IMR-90 (cell line): ENCODE data around the gene NOVA2. TPM values are rescaled to one million over a fixed set of nuclear protein-coding genes. Genes with fewer than 3 reads are reported as not detected.

ENCODE experiments used
- ATAC-seq: fragments of 200-7000 bp; cut with Tn5 transposase; 2 replicates; pipeline ENCODE4 v1.9.1; 2020; ENCODE audit warnings: low read depth, mild to moderate bottlenecking, moderate library complexity
- BruUV-seq: library from RNA; stranded (reverse); fragments of 400-500 nt; replicated peaks from 2 replicates; lab custom pipeline; 2021; lab: Mats Ljungman, UMichigan
- CTCF ChIA-PET: fragments of 300-600 bp; formaldehyde crosslinking; extraction: SDS; loops from one replicate; lab custom pipeline; 2021; ENCODE audit warnings: antibody characterized with exemption; lab: Yijun Ruan, JAX
- POLR2A ChIA-PET: fragments of 300-600 bp; sonication (Branson Sonifier 250); formaldehyde crosslinking; loops from one replicate; lab custom pipeline; 2022; ENCODE audit warnings: antibody characterized with exemption; ENCODE audit not compliant: unreplicated experiment; lab: Charles Lee
- DNase-seq: peaks from one replicate; pipeline ENCODE4 v3.0.0; 2013
- H2AFZ ChIP-seq: replicated peaks from 2 replicates; pipeline ENCODE3; 2013; ENCODE audit warnings: low read length, mild to moderate bottlenecking; ENCODE audit not compliant: poor library complexity
- H2AK5ac ChIP-seq: 2 replicates; pipeline ENCODE4 v1.6.1; 2013; ENCODE audit warnings: low read depth, low read length, inconsistent platforms
- H2AK9ac ChIP-seq: replicated peaks from 2 replicates; pipeline ENCODE3; 2013; ENCODE audit warnings: mild to moderate bottlenecking, low read depth, low read length, moderate library complexity; ENCODE audit not compliant: poor library complexity
- H2BK120ac ChIP-seq: 2 replicates; pipeline ENCODE4 v1.6.1; 2013; ENCODE audit warnings: low read depth, low read length, inconsistent platforms
- H2BK15ac ChIP-seq: 3 replicates; pipeline ENCODE4 v1.6.1; 2013; ENCODE audit warnings: low read depth, low read length, inconsistent platforms
- H2BK20ac ChIP-seq: 2 replicates; pipeline ENCODE4 v1.6.1; 2013; ENCODE audit warnings: low read depth, mild to moderate bottlenecking, inconsistent platforms, low read length, moderate library complexity
- H2BK5ac ChIP-seq: 2 replicates; pipeline ENCODE4 v1.6.1; 2013; ENCODE audit warnings: mild to moderate bottlenecking, low read depth, low read length, inconsistent platforms; ENCODE audit not compliant: poor library complexity, severe bottlenecking
- H3K14ac ChIP-seq: replicated peaks from 2 replicates; pipeline ENCODE4 v1.6.1; 2013; ENCODE audit warnings: low read depth, low read length, inconsistent platforms
- H3K18ac ChIP-seq: 2 replicates; pipeline ENCODE4 v1.6.1; 2013; ENCODE audit warnings: low read depth, low read length, control low read depth
- H3K23ac ChIP-seq: 2 replicates; pipeline ENCODE4 v1.6.1; 2013; ENCODE audit warnings: low read depth, low read length, inconsistent platforms
- H3K27ac ChIP-seq: 2 replicates; pipeline ENCODE4 v1.5.1; 2013; ENCODE audit warnings: mild to moderate bottlenecking, control low read depth, low read length; ENCODE audit not compliant: insufficient read depth
- H3K27me3 ChIP-seq: 2 replicates; pipeline ENCODE4 v1.6.1; 2013; ENCODE audit warnings: low read length; ENCODE audit not compliant: control insufficient read depth, insufficient read depth
- H3K36me3 ChIP-seq: 2 replicates; pipeline ENCODE4 v1.6.1; 2013; ENCODE audit warnings: low read length, mixed read lengths; ENCODE audit not compliant: control insufficient read depth, insufficient read depth
- H3K4ac ChIP-seq: 2 replicates; pipeline ENCODE4 v1.6.1; 2013; ENCODE audit warnings: low read depth, low read length, inconsistent platforms
- H3K4me1 ChIP-seq: 2 replicates; pipeline ENCODE4 v1.6.1; 2013; ENCODE audit warnings: low read length, mixed read lengths; ENCODE audit not compliant: control insufficient read depth, insufficient read depth
- H3K4me2 ChIP-seq: 2 replicates; pipeline ENCODE4 v1.6.1; 2013; ENCODE audit warnings: low read depth, mild to moderate bottlenecking, control low read depth, low read length, moderate library complexity
- H3K4me3 ChIP-seq: 2 replicates; pipeline ENCODE4 v1.5.1; 2013; ENCODE audit warnings: low read depth, mild to moderate bottlenecking, control low read depth, low read length, moderate library complexity; ENCODE audit not compliant: insufficient read depth
- H3K56ac ChIP-seq: 2 replicates; pipeline ENCODE4 v1.6.1; 2013; ENCODE audit warnings: low read length, inconsistent platforms; ENCODE audit not compliant: insufficient read depth; ENCODE audit errors: extremely low read depth
- H3K79me1 ChIP-seq, 2 experiments: 2 replicates each; pipeline ENCODE4 v1.6.1; 2013; ENCODE audit warnings: low read length in 2 of 2, inconsistent platforms in 1 of 2, low read depth in 1 of 2
- H3K9ac ChIP-seq: 2 replicates; pipeline ENCODE4 v1.6.1; 2013; ENCODE audit warnings: low read depth, low read length, control low read depth
- H3K9me1 ChIP-seq: 2 replicates; pipeline ENCODE4 v1.6.1; 2013; ENCODE audit warnings: low read length, inconsistent platforms; ENCODE audit not compliant: insufficient read depth
- H3K9me3 ChIP-seq: 2 replicates; pipeline ENCODE4 v1.6.1; 2013; ENCODE audit warnings: low read length; ENCODE audit not compliant: control insufficient read depth, insufficient read depth
- H4K20me1 ChIP-seq: 2 replicates; pipeline ENCODE4 v1.6.1; 2013; ENCODE audit warnings: low read length, inconsistent platforms; ENCODE audit not compliant: insufficient read depth
- H4K5ac ChIP-seq: 2 replicates; pipeline ENCODE4 v1.6.1; 2013; ENCODE audit warnings: mild to moderate bottlenecking, low read depth, low read length, control low read depth
- H4K8ac ChIP-seq, 2 experiments: 2 replicates each; pipeline ENCODE4 v1.6.1; 2013; ENCODE audit warnings: low read depth in 2 of 2, low read length in 2 of 2, control low read depth in 1 of 2, inconsistent platforms in 1 of 2
- H4K91ac ChIP-seq: 2 replicates; pipeline ENCODE4 v1.6.1; 2013; ENCODE audit warnings: low read depth, low read length, inconsistent platforms; ENCODE audit not compliant: insufficient read depth
- BHLHE40 ChIP-seq: fragments of 150-350 bp; IDR thresholded peaks from 2 replicates; pipeline ENCODE4 v1.6.1; 2016; ENCODE audit warnings: mild to moderate bottlenecking, low read depth, low read length
- CEBPB ChIP-seq: IDR thresholded peaks from 2 replicates; pipeline ENCODE4 v1.6.1; 2012; ENCODE audit warnings: low read depth, low read length, improper control_type of control experiment
- CHD1 ChIP-seq: IDR thresholded peaks from 2 replicates; pipeline ENCODE4 v1.6.1; 2012; ENCODE audit warnings: low read depth, low read length, improper control_type of control experiment
- FOS ChIP-seq: fragments of 150-350 bp; IDR thresholded peaks from 2 replicates; pipeline ENCODE4 v1.6.1; 2016; ENCODE audit warnings: low read depth, low read length
- MAFK ChIP-seq: IDR thresholded peaks from 2 replicates; pipeline ENCODE4 v1.6.1; 2012; ENCODE audit warnings: low read depth, low read length, improper control_type of control experiment
- MAZ ChIP-seq: IDR thresholded peaks from 2 replicates; pipeline ENCODE4 v1.6.1; 2012; ENCODE audit warnings: low read depth, mild to moderate bottlenecking, low read length, improper control_type of control experiment, moderate library complexity, borderline replicate concordance
- MXI1 ChIP-seq: IDR thresholded peaks from 2 replicates; pipeline ENCODE4 v1.6.1; 2012; ENCODE audit warnings: low read depth, mild to moderate bottlenecking, low read length, moderate library complexity, borderline replicate concordance
- NFE2L2 ChIP-seq: fragments of 150-350 bp; IDR thresholded peaks from 2 replicates; pipeline ENCODE4 v1.6.1; 2016; ENCODE audit warnings: low read depth, mild to moderate bottlenecking, low read length
- POLR2A ChIP-seq: IDR thresholded peaks from 2 replicates; pipeline ENCODE4 v1.6.1; 2012; ENCODE audit warnings: mild to moderate bottlenecking, low read depth, low read length
- RAD21 ChIP-seq: IDR thresholded peaks from 2 replicates; pipeline ENCODE4 v1.6.1; 2012; ENCODE audit warnings: low read length, improper control_type of control experiment
- RCOR1 ChIP-seq: IDR thresholded peaks from 2 replicates; pipeline ENCODE4 v1.6.1; 2012; ENCODE audit warnings: mild to moderate bottlenecking, low read length, improper control_type of control experiment; ENCODE audit not compliant: insufficient replicate concordance
- RFX5 ChIP-seq: IDR thresholded peaks from 2 replicates; pipeline ENCODE4 v1.8.0; 2012; ENCODE audit warnings: low read depth, mild to moderate bottlenecking, low read length, moderate library complexity
- SMC3 ChIP-seq: fragments of 150-350 bp; IDR thresholded peaks from 2 replicates; pipeline ENCODE4 v1.6.1; 2016; ENCODE audit warnings: low read depth, mild to moderate bottlenecking, antibody characterized with exemption, low read length, moderate library complexity
- WGBS, 2 experiments: methylation state at CpG; one replicate each; pipeline versions ENCODE4 v1.1.5 to v1.1.7; 2013; ENCODE audit warnings: missing lambda C conversion rate in 2 of 2; ENCODE audit not compliant: insufficient read length in 1 of 2; ENCODE audit errors: extremely low coverage in 2 of 2; 5-methylcytosine and 5-hydroxymethylcytosine counted together
- dilution Hi-C: fragments of 300-500 bp; cut with HindIII; formaldehyde crosslinking; loops from one replicate; pipeline ENCODE4 v1.14.3; 2018; ENCODE audit warnings: low sequenced_read_pairs; ENCODE audit not compliant: unreplicated experiment
- in situ Hi-C: fragments of 300-500 bp; cut with MboI; formaldehyde crosslinking; loops from 3 replicates; pipeline ENCODE4 v1.14.3; 2019; ENCODE audit warnings: low sequenced_read_pairs, inconsistent platforms, mixed read lengths
- intact Hi-C: fragments of 100-400 bp; cut with micrococcal nuclease; formaldehyde crosslinking; loops from 2 replicates; pipeline ENCODE4 v1.10.0; 2022
- polyA plus RNA-seq, 3 experiments: library from polyadenylated mRNA; depleted of rRNA; stranded (reverse); fragments of >200 nt; gene quantifications; 2 replicates each; pipeline ENCODE4 v1.2.3, GENCODE V29; 2012; ENCODE audit warnings: low replicate concordance in 1 of 3
- total RNA-seq: library from RNA; depleted of rRNA; stranded (reverse); fragments of >200 nt; gene quantifications from 2 replicates; pipeline ENCODE4 v1.2.3, GENCODE V29; 2012
- TF ChIP-seq, protein P1 (sequence below): fragments of 150-350 bp; IDR thresholded peaks from 2 replicates; pipeline ENCODE4 v1.6.1; 2016; ENCODE audit warnings: low read depth, mild to moderate bottlenecking, low read length, moderate library complexity, borderline replicate concordance
- TF ChIP-seq, protein P2 (sequence below): conservative IDR thresholded peaks from 2 replicates; pipeline ENCODE4 v1.5.1; 2012; ENCODE audit warnings: mild to moderate bottlenecking, low read depth, low read length, improper control_type of control experiment
- TF ChIP-seq, protein P3 (sequence below): fragments of 150-350 bp; IDR thresholded peaks from 2 replicates; pipeline ENCODE4 v1.6.1; 2017; ENCODE audit warnings: mild to moderate bottlenecking, antibody characterized with exemption, low read length, low read depth

Gene NOVA2
- total and polyA plus RNA-seq, 2 of the 4 experiments (the other 2 are of a cell fraction), result 0.03 TPM; not detected in 1

DNA sequence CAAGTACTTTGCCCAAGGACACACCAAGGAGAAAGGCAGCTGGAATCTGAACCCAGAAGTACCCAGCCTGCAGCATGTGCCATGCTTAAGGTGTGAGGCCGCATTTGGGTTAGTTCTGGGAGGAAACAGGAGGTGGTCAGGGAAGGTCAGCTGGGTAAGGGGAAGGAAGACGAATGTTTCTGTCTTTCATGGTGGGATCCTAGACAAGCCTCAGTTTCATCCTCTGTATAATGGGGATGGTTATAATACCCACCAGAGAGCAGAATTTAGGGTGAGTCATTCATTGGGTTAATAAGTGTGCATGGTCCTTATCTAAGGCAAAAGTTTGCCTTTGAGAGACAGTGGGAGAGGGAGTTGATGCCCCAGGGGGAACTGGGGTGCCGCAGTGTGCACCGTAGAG lies 25.2 kb upstream of the NOVA2 start:
- Histone ChIP-seq H2AK9ac (no peak overlapping the region), H3K4me2 (no peak overlapping the region), H3K79me1 (peaks cover 16 to 40% of the 10 kb centered on the region in 2 experiments), H3K18ac (no peak overlapping the region), H3K4me1 (peaks cover 2% of the 10 kb centered on the region), H3K56ac (no peak overlapping the region), H2AFZ (no peak overlapping the region), H3K9ac (no peak overlapping the region), H2BK15ac (no peak overlapping the region), H3K27me3 (no peaks in the 10 kb centered on the region), H3K4me3 (no peak overlapping the region), H2BK20ac (no peak overlapping the region), H3K27ac (no peak overlapping the region), H3K23ac (no peak overlapping the region), H4K20me1 (peaks cover 5% of the 10 kb centered on the region; the same call in 1 of the 2 replicates), H4K8ac (no peak overlapping the region), H3K14ac (no peak overlapping the region), H2BK5ac (no peak overlapping the region), H4K5ac (no peak overlapping the region), H3K36me3 (peaks cover 7% of the 10 kb centered on the region; the same call in 1 of the 2 replicates), H3K4ac (no peak overlapping the region), H3K9me3 (no peaks in the 10 kb centered on the region), H4K91ac (no peak overlapping the region), H3K9me1 (peaks cover 9% of the 10 kb centered on the region), H2BK120ac (no peak overlapping the region), H2AK5ac (no peak overlapping the region)
- no peak for DNase-seq
- in situ Hi-C loops, result no loop called here
- TF ChIP-seq BHLHE40 (no peak), RAD21 (no peak), NFE2L2 (no peak), RCOR1 (no peak), MAZ (no peak), RFX5 (no peak), FOS (no peak), MXI1 (no peak), CHD1 (no peak), CEBPB (no peak), POLR2A (no peak), MAFK (no peak), SMC3 (no peak)
- TF ChIP-seq, protein P1, sequence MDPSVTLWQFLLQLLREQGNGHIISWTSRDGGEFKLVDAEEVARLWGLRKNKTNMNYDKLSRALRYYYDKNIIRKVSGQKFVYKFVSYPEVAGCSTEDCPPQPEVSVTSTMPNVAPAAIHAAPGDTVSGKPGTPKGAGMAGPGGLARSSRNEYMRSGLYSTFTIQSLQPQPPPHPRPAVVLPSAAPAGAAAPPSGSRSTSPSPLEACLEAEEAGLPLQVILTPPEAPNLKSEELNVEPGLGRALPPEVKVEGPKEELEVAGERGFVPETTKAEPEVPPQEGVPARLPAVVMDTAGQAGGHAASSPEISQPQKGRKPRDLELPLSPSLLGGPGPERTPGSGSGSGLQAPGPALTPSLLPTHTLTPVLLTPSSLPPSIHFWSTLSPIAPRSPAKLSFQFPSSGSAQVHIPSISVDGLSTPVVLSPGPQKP, result no peak
- TF ChIP-seq, protein P2, sequence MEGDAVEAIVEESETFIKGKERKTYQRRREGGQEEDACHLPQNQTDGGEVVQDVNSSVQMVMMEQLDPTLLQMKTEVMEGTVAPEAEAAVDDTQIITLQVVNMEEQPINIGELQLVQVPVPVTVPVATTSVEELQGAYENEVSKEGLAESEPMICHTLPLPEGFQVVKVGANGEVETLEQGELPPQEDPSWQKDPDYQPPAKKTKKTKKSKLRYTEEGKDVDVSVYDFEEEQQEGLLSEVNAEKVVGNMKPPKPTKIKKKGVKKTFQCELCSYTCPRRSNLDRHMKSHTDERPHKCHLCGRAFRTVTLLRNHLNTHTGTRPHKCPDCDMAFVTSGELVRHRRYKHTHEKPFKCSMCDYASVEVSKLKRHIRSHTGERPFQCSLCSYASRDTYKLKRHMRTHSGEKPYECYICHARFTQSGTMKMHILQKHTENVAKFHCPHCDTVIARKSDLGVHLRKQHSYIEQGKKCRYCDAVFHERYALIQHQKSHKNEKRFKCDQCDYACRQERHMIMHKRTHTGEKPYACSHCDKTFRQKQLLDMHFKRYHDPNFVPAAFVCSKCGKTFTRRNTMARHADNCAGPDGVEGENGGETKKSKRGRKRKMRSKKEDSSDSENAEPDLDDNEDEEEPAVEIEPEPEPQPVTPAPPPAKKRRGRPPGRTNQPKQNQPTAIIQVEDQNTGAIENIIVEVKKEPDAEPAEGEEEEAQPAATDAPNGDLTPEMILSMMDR, result no peak
- TF ChIP-seq, protein P3, sequence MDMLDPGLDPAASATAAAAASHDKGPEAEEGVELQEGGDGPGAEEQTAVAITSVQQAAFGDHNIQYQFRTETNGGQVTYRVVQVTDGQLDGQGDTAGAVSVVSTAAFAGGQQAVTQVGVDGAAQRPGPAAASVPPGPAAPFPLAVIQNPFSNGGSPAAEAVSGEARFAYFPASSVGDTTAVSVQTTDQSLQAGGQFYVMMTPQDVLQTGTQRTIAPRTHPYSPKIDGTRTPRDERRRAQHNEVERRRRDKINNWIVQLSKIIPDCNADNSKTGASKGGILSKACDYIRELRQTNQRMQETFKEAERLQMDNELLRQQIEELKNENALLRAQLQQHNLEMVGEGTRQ, result no peak
- intact Hi-C loops, result loop anchor here (5.0 to 10.0 kb wide), 2 partner anchors 74 to 112 kb away; partner anchors contain the start of gene IRF2BP1
- POLR2A ChIA-PET, result no interaction called here
- CTCF ChIA-PET, result no interaction called here
- 100% methylated on average over 1 of the region's 4 CpGs; no CpG with 5 or more reads in 1 of the 2 experiments for WGBS, 2 experiments
- no TSS peak for BruUV-seq
- ATAC-seq, result no peak
- dilution Hi-C loops, result no loop called here
